Activated naive CD8-positive, alpha-beta T cell treated with anti-CD3 and anti-CD28 coated beads for 36 hours (primary cell): ENCODE measurements around the gene EFHC1. TPM values are rescaled to one million over a fixed set of nuclear protein-coding genes. Genes with fewer than 3 reads are reported as not detected.

Source experiments
- DNase-seq: peaks from one replicate; pipeline ENCODE4 v3.0.0; 2021
- H3K27ac Mint-ChIP-seq: one replicate; pipeline ENCODE4 v1.8.0; 2022; ENCODE audit warnings: mild to moderate bottlenecking, moderate library complexity, mixed read lengths
- H3K27me3 Mint-ChIP-seq: one replicate; pipeline ENCODE4 v1.8.0; 2022; ENCODE audit warnings: mild to moderate bottlenecking, mixed read lengths
- H3K36me3 Mint-ChIP-seq: one replicate; pipeline ENCODE4 v1.8.0; 2021; ENCODE audit warnings: mild to moderate bottlenecking, mixed read lengths
- H3K4me1 Mint-ChIP-seq: one replicate; pipeline ENCODE4 v1.8.0; 2021; ENCODE audit warnings: mixed read lengths
- H3K4me3 Mint-ChIP-seq: one replicate; pipeline ENCODE4 v1.8.0; 2022; ENCODE audit warnings: mild to moderate bottlenecking, moderate library complexity, mixed read lengths
- H3K9me3 Mint-ChIP-seq: one replicate; pipeline ENCODE4 v1.8.0; 2022; ENCODE audit warnings: mixed read lengths
- total RNA-seq, 2 experiments: library from RNA; stranded (reverse); gene quantifications; one replicate each; pipeline ENCODE4 v1.2.3, GENCODE V29; 2021

EFHC1 gene
- total RNA-seq, 2 experiments from 2014 or later, result 2.8 to 3.1 TPM

GRCh38 chr6:52510213-52510562, 90.0 kb downstream of the EFHC1 start:
- Mint-ChIP-seq H3K36me3 (peaks cover 3% of the 10 kb centered on the region), H3K4me1 (peaks cover 6% of the 10 kb centered on the region), H3K4me3 (no peak overlapping the region), H3K27me3 (no peaks in the 10 kb centered on the region), H3K27ac (no peak overlapping the region), H3K9me3 (no peaks in the 10 kb centered on the region)
- no peak for DNase-seq

- H3K27me3 Mint-ChIP-seq, result no peaks in the 10 kb centered on the region
- H3K4me1 Mint-ChIP-seq, result peaks cover 6% of the 10 kb centered on the region
- no peak overlapping the region for H3K4me3 Mint-ChIP-seq
- no peak overlapping the region for H3K27ac Mint-ChIP-seq
- H3K9me3 Mint-ChIP-seq, result no peaks in the 10 kb centered on the region
- H3K36me3 Mint-ChIP-seq, result peaks cover 3% of the 10 kb centered on the region
- DNase-seq, result no peak
Observed at GRCh38 chr6:52511163-52511562, 91.0 kb downstream of the EFHC1 start.

DNA sequence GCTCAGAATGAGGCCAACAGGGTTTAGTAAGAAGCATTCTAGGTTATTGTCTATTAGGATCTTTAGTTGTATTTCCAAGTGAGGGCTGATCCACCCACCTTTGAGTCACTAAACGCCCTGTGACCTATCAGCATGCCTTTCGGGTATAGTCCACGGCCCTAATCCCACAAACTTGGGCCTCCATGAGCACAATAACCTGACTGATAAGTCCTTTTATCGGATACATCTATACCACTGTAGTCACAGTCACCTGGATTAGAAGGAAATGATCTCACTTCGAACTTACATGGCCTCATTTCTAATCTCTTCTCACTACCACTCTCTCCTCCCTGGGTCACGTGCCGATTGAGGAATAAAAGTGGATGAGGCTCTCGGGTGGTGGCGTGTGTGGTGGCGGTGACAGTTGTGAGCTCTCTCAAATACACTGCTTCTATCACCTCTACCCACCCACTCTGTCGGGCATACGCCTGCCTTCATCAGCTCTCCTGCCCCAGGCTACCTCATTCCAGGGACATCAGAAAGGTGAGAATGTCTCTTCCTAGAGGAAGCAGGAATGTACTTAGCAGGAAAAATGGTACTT, 91.5 kb downstream of the EFHC1 start:
- H3K27me3 Mint-ChIP-seq, result no peaks in the 10 kb centered on the region
- H3K9me3 Mint-ChIP-seq, result no peaks in the 10 kb centered on the region
- peaks cover 6% of the 10 kb centered on the region for H3K4me1 Mint-ChIP-seq
- H3K27ac Mint-ChIP-seq, result no peak overlapping the region
- no peak for DNase-seq
- H3K36me3 Mint-ChIP-seq, result peaks cover 3% of the 10 kb centered on the region
- H3K4me3 Mint-ChIP-seq, result no peak overlapping the region

DNA sequence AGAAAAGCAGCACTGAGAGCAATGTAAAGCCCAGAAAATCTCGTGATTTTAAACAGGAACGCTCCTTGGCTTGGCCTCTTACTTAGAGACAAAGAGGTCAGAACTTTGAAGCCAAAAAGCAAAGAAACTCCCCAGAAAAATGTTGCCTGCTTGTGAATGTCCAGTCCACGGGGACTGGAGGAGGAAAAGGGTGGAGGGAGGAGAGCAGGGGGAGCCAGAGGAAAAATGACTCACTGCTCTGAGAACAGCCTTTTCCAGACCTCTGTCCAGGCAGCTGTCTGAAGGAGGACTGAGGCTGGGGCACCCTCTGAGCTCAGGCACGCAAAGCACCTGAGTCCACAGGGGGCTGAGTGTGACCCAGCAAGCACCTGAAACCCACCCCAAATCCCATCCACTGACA, 92.1 kb downstream of the EFHC1 start:
- H3K4me1 Mint-ChIP-seq, result peaks cover 6% of the 10 kb centered on the region
- no peak overlapping the region for H3K4me3 Mint-ChIP-seq
- no peak for DNase-seq
- peaks cover 3% of the 10 kb centered on the region for H3K36me3 Mint-ChIP-seq
- no peaks in the 10 kb centered on the region for H3K9me3 Mint-ChIP-seq
- H3K27me3 Mint-ChIP-seq, result no peaks in the 10 kb centered on the region
- no peak overlapping the region for H3K27ac Mint-ChIP-seq

DNA sequence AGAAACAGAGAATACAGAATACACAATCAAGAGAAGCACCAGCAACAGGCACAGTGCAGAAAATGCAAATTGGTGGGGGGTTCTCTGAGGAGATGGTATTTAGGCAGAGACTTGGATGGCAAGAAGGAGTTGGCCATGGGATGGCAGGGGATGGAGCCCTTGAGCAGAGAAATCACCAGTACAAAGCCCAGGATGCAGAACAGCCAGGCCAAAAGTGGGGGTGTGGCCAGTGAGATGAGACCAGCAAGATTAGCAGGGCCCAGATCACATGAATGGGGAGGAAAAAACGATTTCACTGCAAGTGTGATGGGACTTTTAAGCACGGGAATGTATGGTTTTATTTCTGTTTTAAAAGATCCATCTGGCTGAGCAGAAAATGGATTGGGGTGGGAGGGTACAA, 93.3 kb downstream of the EFHC1 start:
- no peak for DNase-seq
- Mint-ChIP-seq H3K4me1 (peaks cover 11% of the 10 kb centered on the region), H3K27me3 (no peaks in the 10 kb centered on the region), H3K9me3 (no peaks in the 10 kb centered on the region), H3K36me3 (peaks cover 5% of the 10 kb centered on the region), H3K27ac (no peak overlapping the region), H3K4me3 (no peak overlapping the region)

DNA sequence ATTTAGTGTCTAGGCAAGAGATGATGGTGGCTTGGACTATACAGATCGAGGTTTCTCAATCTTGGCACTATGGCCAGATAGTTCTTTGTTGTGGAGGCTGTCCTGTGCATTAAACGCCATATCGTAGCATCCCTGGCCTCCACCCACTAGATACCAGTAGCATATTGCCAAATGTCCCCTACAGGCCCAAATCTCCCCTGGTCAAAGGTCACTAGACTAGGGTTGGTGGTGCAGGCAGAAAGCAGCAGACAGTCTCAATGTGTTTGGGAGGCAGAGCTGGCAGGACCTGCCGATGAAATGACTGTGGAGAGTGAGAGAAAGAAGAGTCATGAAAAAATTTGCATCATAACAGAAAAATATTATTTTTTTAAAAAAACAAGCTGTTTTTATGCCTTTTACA, 93.8 kb downstream of the EFHC1 start:
- Mint-ChIP-seq H3K27ac (no peak overlapping the region), H3K4me3 (no peak overlapping the region), H3K27me3 (no peaks in the 10 kb centered on the region), H3K36me3 (peaks cover 5% of the 10 kb centered on the region), H3K9me3 (no peaks in the 10 kb centered on the region), H3K4me1 (peaks cover 11% of the 10 kb centered on the region)
- no peak for DNase-seq

- Mint-ChIP-seq H3K4me1 (peaks cover 11% of the 10 kb centered on the region), H3K27me3 (no peaks in the 10 kb centered on the region), H3K36me3 (peaks cover 6% of the 10 kb centered on the region), H3K27ac (no peak overlapping the region), H3K9me3 (no peaks in the 10 kb centered on the region), H3K4me3 (no peak overlapping the region)
- DNase-seq, result no peak
Observed at GRCh38 chr6:52514514-52514913, 94.4 kb downstream of the EFHC1 start.

- H3K9me3 Mint-ChIP-seq, result no peaks in the 10 kb centered on the region
- H3K4me3 Mint-ChIP-seq, result no peak overlapping the region
- no peak overlapping the region for H3K27ac Mint-ChIP-seq
- H3K27me3 Mint-ChIP-seq, result no peaks in the 10 kb centered on the region
- H3K4me1 Mint-ChIP-seq, result peaks cover 8% of the 10 kb centered on the region
- H3K36me3 Mint-ChIP-seq, result peaks cover 3% of the 10 kb centered on the region
- no peak for DNase-seq
Observed at GRCh38 chr6:52515219-52515960, 95.2 kb downstream of the EFHC1 start.

GRCh38 chr6:52516269-52516668, 96.1 kb downstream of the EFHC1 start:
- H3K27ac Mint-ChIP-seq, result no peak overlapping the region
- H3K4me1 Mint-ChIP-seq, result peaks cover 8% of the 10 kb centered on the region
- H3K27me3 Mint-ChIP-seq, result no peaks in the 10 kb centered on the region
- H3K4me3 Mint-ChIP-seq, result no peak overlapping the region
- peaks cover 3% of the 10 kb centered on the region for H3K36me3 Mint-ChIP-seq
- H3K9me3 Mint-ChIP-seq, result no peaks in the 10 kb centered on the region
- no peak for DNase-seq

DNA sequence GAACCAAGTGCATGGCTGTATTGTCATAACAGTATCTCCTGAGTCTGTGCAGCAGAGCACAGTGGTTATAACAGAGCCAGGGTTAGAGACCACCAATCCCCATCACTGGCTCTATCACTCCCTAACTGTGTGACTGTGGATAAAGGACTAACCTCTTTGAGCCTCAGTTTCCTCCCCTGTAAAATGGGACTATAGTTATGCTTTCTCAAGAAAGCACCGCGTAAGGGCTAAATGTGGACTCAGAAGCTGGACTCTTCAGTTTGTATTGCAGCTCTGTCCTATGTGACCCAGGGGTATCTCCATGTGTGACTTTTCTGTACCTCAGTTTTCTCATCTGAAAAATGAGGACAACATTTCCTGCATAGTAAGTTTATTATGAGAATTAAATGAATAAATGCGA, 96.8 kb downstream of the EFHC1 start:
- H3K27me3 Mint-ChIP-seq, result no peaks in the 10 kb centered on the region
- peaks cover 3% of the 10 kb centered on the region for H3K36me3 Mint-ChIP-seq
- no peak for DNase-seq
- H3K27ac Mint-ChIP-seq, result no peak overlapping the region
- peaks cover 8% of the 10 kb centered on the region for H3K4me1 Mint-ChIP-seq
- H3K9me3 Mint-ChIP-seq, result no peaks in the 10 kb centered on the region
- H3K4me3 Mint-ChIP-seq, result no peak overlapping the region

- Mint-ChIP-seq H3K36me3 (peaks cover 3% of the 10 kb centered on the region), H3K9me3 (no peaks in the 10 kb centered on the region), H3K4me1 (peaks cover 8% of the 10 kb centered on the region), H3K4me3 (no peak overlapping the region), H3K27me3 (no peaks in the 10 kb centered on the region), H3K27ac (no peak overlapping the region)
- DNase-seq, result peak; percentile 38
Observed at GRCh38 chr6:52517502-52518278, 97.5 kb downstream of the EFHC1 start.

DNA sequence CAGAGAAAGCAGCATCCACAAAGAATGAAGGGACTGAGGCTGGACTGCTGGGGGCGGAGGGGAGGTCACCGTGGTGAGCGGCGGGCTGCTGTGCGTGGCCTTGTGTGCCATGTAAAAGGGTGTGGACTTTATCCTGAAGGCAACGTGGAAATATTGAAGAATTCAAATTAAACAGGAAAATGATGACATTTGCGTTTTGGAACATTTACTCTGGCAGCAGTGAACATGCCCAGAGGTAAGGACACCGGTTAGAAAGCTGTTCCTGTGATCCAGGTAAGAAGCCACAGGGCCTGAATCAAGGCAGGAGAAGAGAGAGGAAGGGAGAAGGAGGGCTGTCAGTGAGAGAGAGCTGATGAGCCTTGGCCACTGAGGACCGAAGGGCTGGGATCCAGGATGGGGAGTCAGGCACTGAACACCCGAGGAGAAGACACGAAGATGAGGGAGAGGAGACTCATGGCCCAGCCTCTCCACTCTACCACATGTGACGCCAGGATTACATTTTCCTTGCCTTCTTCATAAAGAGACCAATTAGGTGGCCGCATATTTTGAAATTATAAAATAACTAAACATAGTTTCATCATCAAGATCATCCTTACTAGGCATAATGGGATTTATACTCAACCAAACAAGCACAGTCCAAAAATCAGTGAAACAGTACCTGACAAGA, 98.3 kb downstream of the EFHC1 start:
- Mint-ChIP-seq H3K4me1 (peaks cover 8% of the 10 kb centered on the region), H3K27ac (no peak overlapping the region)
- no peak for DNase-seq

GRCh38 chr6:52519618-52520017, 99.5 kb downstream of the EFHC1 start:
- no peak overlapping the region for H3K27ac Mint-ChIP-seq
- H3K36me3 Mint-ChIP-seq, result peaks cover 3% of the 10 kb centered on the region
- H3K4me1 Mint-ChIP-seq, result peaks cover 5% of the 10 kb centered on the region
- H3K27me3 Mint-ChIP-seq, result no peaks in the 10 kb centered on the region
- no peak overlapping the region for H3K4me3 Mint-ChIP-seq
- no peaks in the 10 kb centered on the region for H3K9me3 Mint-ChIP-seq
- no peak for DNase-seq

More for the DNA sequence above, 98.3 kb downstream of the EFHC1 start:
- no peak overlapping the region for H3K4me3 Mint-ChIP-seq
- no peaks in the 10 kb centered on the region for H3K27me3 Mint-ChIP-seq
- no peaks in the 10 kb centered on the region for H3K9me3 Mint-ChIP-seq
- H3K36me3 Mint-ChIP-seq, result peaks cover 3% of the 10 kb centered on the region

DNA sequence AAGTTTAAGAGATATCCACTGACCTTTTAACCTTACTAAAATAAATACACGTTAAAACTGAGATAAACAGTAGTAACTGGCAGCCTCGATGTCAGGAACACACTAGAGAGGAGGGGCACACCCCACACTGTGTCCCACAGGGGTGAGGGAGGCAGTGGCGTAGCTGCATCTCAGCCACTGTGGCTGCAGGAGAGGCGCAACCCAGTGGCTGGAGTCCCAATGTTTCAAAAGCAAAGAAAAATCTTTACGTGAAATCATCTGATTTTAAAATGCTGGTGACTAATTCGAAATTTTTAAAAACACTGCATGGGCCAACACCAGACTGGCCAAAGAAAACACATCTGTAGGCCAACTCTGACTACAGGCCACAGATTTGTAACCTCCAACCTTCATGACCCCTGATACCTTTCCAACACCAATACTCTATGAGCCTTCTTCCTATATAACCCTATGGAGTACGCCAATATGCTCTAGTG, 102.0 kb downstream of the EFHC1 start:
- DNase-seq, result no peak
- H3K27ac Mint-ChIP-seq, result no peak overlapping the region
- H3K4me1 Mint-ChIP-seq, result peaks cover 5% of the 10 kb centered on the region
- H3K9me3 Mint-ChIP-seq, result no peaks in the 10 kb centered on the region
- H3K27me3 Mint-ChIP-seq, result no peaks in the 10 kb centered on the region
- no peak overlapping the region for H3K4me3 Mint-ChIP-seq
- peaks cover 3% of the 10 kb centered on the region for H3K36me3 Mint-ChIP-seq

DNA sequence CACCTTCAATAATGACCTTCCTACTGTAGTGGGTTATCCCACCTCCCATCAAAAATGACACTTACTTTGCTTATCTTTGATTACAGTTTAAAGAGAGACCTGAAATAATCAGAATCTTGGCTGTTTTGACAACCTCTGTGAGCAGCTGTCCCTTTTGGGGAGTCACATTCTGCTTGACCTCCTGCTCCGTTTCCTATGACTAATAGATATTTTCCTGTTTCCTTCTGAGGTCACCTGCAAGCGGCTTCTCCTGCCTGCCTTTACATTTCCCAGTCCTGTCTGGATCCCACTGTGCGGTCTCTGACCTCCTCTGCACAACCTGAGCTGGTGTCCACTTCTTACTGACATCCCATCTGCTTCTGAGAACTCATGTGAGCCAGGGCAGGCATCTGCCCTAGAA, 102.5 kb downstream of the EFHC1 start:
- Mint-ChIP-seq H3K4me1 (peaks cover 3% of the 10 kb centered on the region), H3K36me3 (peaks cover 3% of the 10 kb centered on the region), H3K9me3 (no peaks in the 10 kb centered on the region), H3K4me3 (no peak overlapping the region), H3K27me3 (no peaks in the 10 kb centered on the region), H3K27ac (no peak overlapping the region)
- DNase-seq, result no peak
